HepG2 (cell line): ENCODE measurements around the gene RPL11. TPM values are rescaled to one million over a fixed set of nuclear protein-coding genes. Genes with fewer than 3 reads are reported as not detected.

Experiments
- ATF2 ChIP-seq: sonication (generic); formaldehyde crosslinking; IDR thresholded peaks from 2 replicates; pipeline ENCODE4 v1.4.0; 2020; ENCODE audit warnings: missing genetic modification reagents
- BRD4 ChIP-seq: sonication (generic); formaldehyde crosslinking; IDR thresholded peaks from 2 replicates; pipeline ENCODE4 v1.4.0; 2020; ENCODE audit warnings: missing genetic modification reagents
- CAMTA2 ChIP-seq: sonication (generic); formaldehyde crosslinking; IDR thresholded peaks from 2 replicates; pipeline ENCODE4 v1.4.0; 2020; ENCODE audit warnings: mild to moderate bottlenecking, missing genetic modification reagents, borderline replicate concordance
- ETS1 ChIP-seq: sonication (generic); formaldehyde crosslinking; IDR thresholded peaks from 2 replicates; pipeline ENCODE4 v1.4.0; 2020; ENCODE audit warnings: missing genetic modification reagents
- FIP1L1 ChIP-seq: fragments of 200-400 bp; formaldehyde crosslinking; IDR thresholded peaks from 2 replicates; pipeline ENCODE4 v1.6.1; 2018; ENCODE audit warnings: low read depth, mild to moderate bottlenecking, low read length, moderate library complexity, borderline replicate concordance; ENCODE audit not compliant: insufficient read depth
- FOXA1 ChIP-seq, 2 experiments: fragments of 450-650 bp in 1 of 2; sonication (generic) in 1 of 2; formaldehyde crosslinking in 1 of 2; IDR thresholded peaks; 2 replicates each; pipeline versions ENCODE4 v1.4.0 to v1.6.1; 2016 to 2020; ENCODE audit warnings: missing genetic modification reagents in 1 of 2
- FOXA3 ChIP-seq: IDR thresholded peaks from 2 replicates; pipeline ENCODE4 v1.6.1; 2016; ENCODE audit warnings: missing genetic modification reagents, missing compliant biosample characterization
- HES4 ChIP-seq: sonication (generic); formaldehyde crosslinking; IDR thresholded peaks from 2 replicates; pipeline ENCODE4 v1.9.0; 2021; ENCODE audit warnings: mild to moderate bottlenecking, missing genetic modification reagents, borderline replicate concordance
- HIC2 ChIP-seq: sonication (generic); formaldehyde crosslinking; IDR thresholded peaks from 2 replicates; pipeline ENCODE4 v1.9.0; 2022; ENCODE audit warnings: low read depth, missing genetic modification reagents
- KDM6A ChIP-seq: IDR thresholded peaks from 2 replicates; pipeline ENCODE4 v1.6.1; 2016; ENCODE audit warnings: low read depth
- MIER2 ChIP-seq: IDR thresholded peaks from 2 replicates; pipeline ENCODE4 v1.6.1; 2016; ENCODE audit warnings: missing biosample characterization, missing genetic modification reagents
- PHF20 ChIP-seq: sonication (generic); formaldehyde crosslinking; IDR thresholded peaks from 2 replicates; pipeline ENCODE4 v1.5.0; 2020; ENCODE audit warnings: mild to moderate bottlenecking, missing genetic modification reagents
- SALL1 ChIP-seq: sonication (generic); formaldehyde crosslinking; IDR thresholded peaks from 2 replicates; pipeline ENCODE4 v1.8.0; 2022; ENCODE audit warnings: mild to moderate bottlenecking, missing genetic modification reagents
- SIX1 ChIP-seq: sonication (generic); formaldehyde crosslinking; IDR thresholded peaks from 2 replicates; pipeline ENCODE4 v1.4.0; 2020; ENCODE audit warnings: missing genetic modification reagents, borderline replicate concordance
- SKIL ChIP-seq: sonication (generic); formaldehyde crosslinking; IDR thresholded peaks from 2 replicates; pipeline ENCODE4 v1.8.0; 2022; ENCODE audit warnings: missing genetic modification reagents, mild to moderate bottlenecking, moderate library complexity, borderline replicate concordance
- SNAPC2 ChIP-seq: sonication (generic); formaldehyde crosslinking; IDR thresholded peaks from 2 replicates; pipeline ENCODE4 v1.8.1; 2022; ENCODE audit warnings: mild to moderate bottlenecking, missing genetic modification reagents
- TEAD2 ChIP-seq: sonication (generic); formaldehyde crosslinking; IDR thresholded peaks from 2 replicates; pipeline ENCODE4 v1.9.0; 2021; ENCODE audit warnings: missing genetic modification reagents
- ZBTB20 ChIP-seq: sonication (generic); formaldehyde crosslinking; IDR thresholded peaks from 2 replicates; pipeline ENCODE4 v1.8.1; 2023; ENCODE audit warnings: missing genetic modification reagents, low read depth, mild to moderate bottlenecking, borderline replicate concordance
- ZBTB7B ChIP-seq: sonication (generic); formaldehyde crosslinking; IDR thresholded peaks from 2 replicates; pipeline ENCODE4 v1.4.0; 2020; ENCODE audit warnings: missing genetic modification reagents
- ZFP41 ChIP-seq: sonication (generic); formaldehyde crosslinking; IDR thresholded peaks from 2 replicates; pipeline ENCODE4 v1.4.0; 2020; ENCODE audit warnings: mild to moderate bottlenecking, missing genetic modification reagents, borderline replicate concordance
- ZNF124 ChIP-seq: sonication (generic); formaldehyde crosslinking; IDR thresholded peaks from 2 replicates; pipeline ENCODE4 v1.4.0; 2020; ENCODE audit warnings: missing genetic modification reagents
- ZNF282 ChIP-seq: fragments of 450-650 bp; IDR thresholded peaks from 2 replicates; pipeline ENCODE4 v1.6.1; 2018; ENCODE audit not compliant: partially characterized antibody
- ZNF3 ChIP-seq: IDR thresholded peaks from 2 replicates; pipeline ENCODE4 v1.7.0; 2017; ENCODE audit warnings: inconsistent platforms
- ZNF460 ChIP-seq: sonication (generic); formaldehyde crosslinking; IDR thresholded peaks from 2 replicates; pipeline ENCODE4 v1.5.1; 2020; ENCODE audit warnings: missing genetic modification reagents, mild to moderate bottlenecking, borderline replicate concordance
- ZNF616 ChIP-seq: sonication (generic); formaldehyde crosslinking; IDR thresholded peaks from 2 replicates; pipeline ENCODE4 v1.5.0; 2020; ENCODE audit warnings: low read depth, mild to moderate bottlenecking, missing genetic modification reagents
- polyA plus RNA-seq, 8 experiments: library from polyadenylated mRNA; depleted of rRNA in 3 of 8; stranded (reverse) in 7 of 8; unstranded in 1 of 8; fragments of >200 nt; fragmentation: Illumina TruSeq in 4 of 8; extraction: Trizol in 4 of 8; gene quantifications; 2 replicates each; pipeline versions ENCODE4 v1.2.1 to v1.2.3, GENCODE V29; 2011 to 2016; ENCODE audit warnings: low read depth in 4 of 8, missing spikeins in 1 of 8, mixed read lengths in 1 of 8; ENCODE audit not compliant: insufficient read depth in 1 of 8
- total RNA-seq, 5 experiments: library from RNA; depleted of rRNA; stranded (reverse); fragments of >200 nt; fragmentation: Illumina TruSeq; extraction: Trizol; gene quantifications; 2 replicates each; pipeline ENCODE4 v1.2.3, GENCODE V29; 2016; ENCODE audit warnings: low read depth in 1 of 5

The RPL11 gene
- total and polyA plus RNA-seq, 2 of the 13 experiments (the other 11 are each of a cell fraction or from before 2014, with no cell fraction given) = 1,682 to 2,010 TPM

GRCh38 chr1:23673086-23673813 is 18.4 kb upstream of the RPL11 start (continued):
- peak; percentile 85 for TF ChIP-seq SALL1 (CRISPR knock-in tag)
- TF ChIP-seq ZBTB20 (CRISPR knock-in tag) = peak; percentile 41; the same call in 1 of the 2 replicates
- no peak for TF ChIP-seq ZNF616 (CRISPR knock-in tag)
- TF ChIP-seq FOXA1 (IDR thresholded peaks at IDR 0.05) = no peak
- TF ChIP-seq FOXA1 (CRISPR knock-in tag; IDR thresholded peaks at IDR 0.05) = no peak
- no peak for TF ChIP-seq ZNF3 (CRISPR knock-in tag)
- TF ChIP-seq PHF20 (CRISPR knock-in tag) = no peak
- 0 out of 2 replicates have a peak, but pooled peaks have one; percentile 48 for TF ChIP-seq ATF2 (CRISPR knock-in tag)
- no peak for TF ChIP-seq ETS1 (CRISPR knock-in tag)
- TF ChIP-seq HIC2 (CRISPR knock-in tag) = no peak
- no peak for TF ChIP-seq KDM6A (CRISPR knock-in tag)
- peak; percentile 62 for TF ChIP-seq HES4 (CRISPR knock-in tag)
- 0 out of 2 replicates have a peak, but pooled peaks have one; percentile 24 for TF ChIP-seq SNAPC2 (CRISPR knock-in tag)
- TF ChIP-seq ZFP41 (CRISPR knock-in tag) = no peak
- 0 out of 2 replicates have a peak, but pooled peaks have one; percentile 72 for TF ChIP-seq ZNF124 (CRISPR knock-in tag)
- TF ChIP-seq SIX1 (CRISPR knock-in tag) = no peak
- TF ChIP-seq SKIL (CRISPR knock-in tag) = no peak
- TF ChIP-seq FOXA3 (CRISPR knock-in tag) = no peak
- TF ChIP-seq ZBTB7B (CRISPR knock-in tag) = no peak
- TF ChIP-seq BRD4 (CRISPR knock-in tag) = no peak
- TF ChIP-seq ZNF460 = no peak
- no peak for TF ChIP-seq ZNF282
- TF ChIP-seq FIP1L1 = no peak
- TF ChIP-seq TEAD2 (CRISPR knock-in tag) = no peak
- TF ChIP-seq CAMTA2 (CRISPR knock-in tag) = no peak
- TF ChIP-seq MIER2 (CRISPR knock-in tag) = peak; percentile 98
